Omental fat pad (tissue), 4 donors: ENCODE data around the gene AVEN. TPM values are rescaled to one million over a fixed set of nuclear protein-coding genes. Genes with fewer than 3 reads are reported as not detected.

Experiments
- ATAC-seq: fragments of 150-250 bp; one replicate; pipeline ENCODE4 v1.9.1; 2016; ENCODE audit warnings: mild to moderate bottlenecking, moderate library complexity; ENCODE audit not compliant: low FRiP score
- DNase-seq: peaks from one replicate; pipeline ENCODE4 v3.0.0-alpha.2; 2019; ENCODE audit warnings: low spot score
- CTCF ChIP-seq, 3 donors: fragments of 450-650 bp; IDR thresholded peaks; one replicate each; pipeline ENCODE4 v1.5.1; 2016 to 2017; ENCODE audit warnings: antibody characterized with exemption in 3 of 3, mild to moderate bottlenecking in 3 of 3, moderate library complexity in 2 of 3
- total RNA-seq, 4 donors: library from RNA; depleted of rRNA; stranded (reverse); fragments of >200 nt; gene quantifications; one replicate each; pipeline ENCODE4 v1.1.0, GENCODE V29; 2016

The AVEN gene
- total RNA-seq, 4 donors from 2014 or later: 11.4 to 15.6 (median 14.6) TPM

- DNase-seq (no peak), ATAC-seq (no peak)
- no peak for TF ChIP-seq CTCF (IDR thresholded peaks at IDR 0.05)
Measured at GRCh38 chr15:33987444-33987843, 51.6 kb downstream of the AVEN start.

- DNase-seq (no peak), ATAC-seq (no peak)
- TF ChIP-seq CTCF (IDR thresholded peaks at IDR 0.05): no peak
Measured at GRCh38 chr15:33985751-33986150, 53.3 kb downstream of the AVEN start.

- no peak for DNase-seq
- peak; percentile 19 for ATAC-seq
- no peak for TF ChIP-seq CTCF (IDR thresholded peaks at IDR 0.05)
Measured at GRCh38 chr15:33985287-33985686, 53.7 kb downstream of the AVEN start.

DNA sequence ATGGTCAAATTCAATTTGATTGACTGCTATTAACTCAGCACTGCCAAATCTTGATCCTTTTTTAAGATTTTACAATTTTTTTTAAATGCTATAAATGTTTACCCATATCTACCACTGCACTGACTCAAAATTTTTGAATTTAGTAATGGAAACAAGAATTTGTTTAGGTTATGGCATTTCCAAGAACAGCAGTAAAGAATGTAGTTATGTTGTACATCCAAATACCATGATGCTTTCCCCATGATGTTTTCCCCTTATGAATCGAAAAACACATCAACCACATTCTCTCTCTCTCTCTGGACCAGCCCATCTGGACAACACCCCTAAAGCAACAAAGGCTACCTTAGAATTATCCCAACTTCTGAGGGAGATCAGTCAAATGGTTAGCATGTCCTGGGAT, 56.5 kb downstream of the AVEN start:
- no peak for TF ChIP-seq CTCF (IDR thresholded peaks at IDR 0.05)
- DNase-seq: no peak
- no peak for ATAC-seq

DNA sequence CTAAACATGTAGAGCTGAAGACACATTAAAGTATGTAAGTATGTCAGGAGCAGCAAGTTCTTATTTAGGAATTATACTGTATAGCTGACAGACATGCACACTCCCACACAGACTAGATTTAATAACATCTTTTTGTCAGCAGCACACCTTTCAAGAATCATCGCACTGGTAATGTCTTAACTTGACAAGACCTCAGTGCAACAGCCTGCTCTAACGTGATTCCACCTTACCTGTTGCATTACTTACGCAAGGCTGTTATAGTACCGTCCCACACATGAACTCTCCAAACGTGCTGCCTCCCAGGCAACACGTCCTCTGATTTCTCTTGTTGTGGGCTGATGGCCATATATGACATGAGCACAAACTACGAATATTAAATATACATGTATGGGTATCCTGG, 58.8 kb downstream of the AVEN start:
- DNase-seq: no peak
- ATAC-seq: no peak
- TF ChIP-seq CTCF (IDR thresholded peaks at IDR 0.05): no peak

DNA sequence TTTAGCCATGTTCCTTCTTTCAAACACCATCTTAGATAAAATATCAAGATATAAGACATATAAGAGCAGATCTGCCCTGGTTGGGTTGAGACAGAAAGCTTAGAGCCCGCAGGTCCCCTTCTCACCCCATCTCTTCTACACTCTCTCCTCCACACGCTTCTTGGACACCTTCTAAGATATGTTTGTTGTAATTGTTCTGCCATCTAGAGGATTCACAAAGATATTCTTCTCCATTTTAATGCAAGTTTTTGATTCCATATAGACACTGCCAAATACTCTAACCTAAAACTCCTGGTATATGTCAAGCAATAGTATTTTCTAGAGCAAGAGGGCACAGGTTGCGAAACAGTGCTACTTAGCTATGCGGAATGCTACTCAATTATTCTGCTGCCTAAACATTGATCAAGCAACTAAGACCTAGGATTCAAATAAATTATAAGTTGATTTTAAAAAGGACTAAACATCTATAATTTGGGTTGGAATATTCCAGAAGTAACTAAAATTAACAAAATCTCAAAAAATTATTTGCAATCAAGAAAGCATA, 63.9 kb downstream of the AVEN start:
- no peak for TF ChIP-seq CTCF (IDR thresholded peaks at IDR 0.05)
- DNase-seq (no peak), ATAC-seq (no peak)

DNA sequence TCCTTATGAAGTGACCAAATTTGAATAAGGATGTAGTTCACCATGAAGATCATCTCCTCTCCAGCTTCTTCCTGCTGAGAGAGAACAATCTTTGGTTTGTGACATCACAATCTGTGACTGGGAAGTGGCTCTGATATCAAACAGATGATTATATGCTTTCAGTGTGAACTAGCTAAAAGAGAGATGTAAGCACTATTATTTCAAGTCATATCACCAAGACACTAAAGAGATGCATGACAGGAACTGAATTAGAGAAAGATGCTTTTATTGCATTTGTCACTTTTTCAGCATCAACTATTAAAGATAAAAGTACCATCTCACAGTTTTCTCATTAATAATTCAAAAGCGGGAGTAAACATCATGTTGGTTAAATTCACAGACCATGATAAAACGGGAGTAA, 67.2 kb downstream of the AVEN start:
- TF ChIP-seq CTCF (IDR thresholded peaks at IDR 0.05): no peak
- ATAC-seq (no peak), DNase-seq (no peak)
